Measurements from ENCODE around the gene AREL1. TPM values are rescaled to one million over a fixed set of nuclear protein-coding genes. Genes with fewer than 3 reads are reported as not detected.

Gene AREL1
- polyA plus RNA-seq, 1 experiment: 55.3 TPM

DNA sequence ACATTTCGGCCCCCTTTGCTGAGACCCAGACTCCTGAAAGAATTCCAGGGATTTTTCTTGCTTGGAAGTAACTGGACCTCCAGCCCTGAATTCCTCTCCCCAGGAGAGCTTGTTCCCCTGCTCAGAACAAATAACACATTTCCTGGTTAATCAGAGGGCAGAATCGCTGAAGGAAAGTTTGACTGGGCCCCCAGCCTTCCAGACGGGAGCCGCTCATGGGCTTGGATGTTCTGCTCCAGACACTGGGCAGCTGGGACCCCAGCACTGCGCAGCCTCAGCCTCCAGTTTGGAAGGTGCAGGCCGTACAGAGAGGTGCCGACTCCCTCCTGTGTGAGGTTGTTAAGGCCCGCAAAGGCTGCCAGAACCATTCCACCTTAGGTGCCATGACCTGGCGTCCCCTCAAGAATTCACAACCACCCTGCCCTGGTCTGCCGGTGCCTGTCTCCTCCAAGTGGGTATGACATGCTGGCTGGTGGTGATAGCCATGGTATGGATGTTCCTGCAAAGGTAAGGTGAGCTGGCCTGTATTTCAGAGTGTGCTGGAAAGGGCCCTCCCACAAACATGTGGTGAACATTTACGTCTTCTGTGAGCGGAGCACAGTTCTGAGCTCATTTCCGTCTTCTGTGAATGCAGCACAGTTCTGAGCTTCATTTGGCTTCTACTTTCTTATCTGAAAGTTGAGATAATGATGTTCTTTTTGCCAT lies 95.7 kb downstream of the AREL1 start:
- no peaks in the 10 kb centered on the region for H3K9me3 ChIP-seq (ENCODE audit: control insufficient read depth, insufficient read depth, low read length)
- H3K4me3 ChIP-seq (ENCODE audit: low read depth, low read length): no peak overlapping the region
- TF ChIP-seq, protein P1, sequence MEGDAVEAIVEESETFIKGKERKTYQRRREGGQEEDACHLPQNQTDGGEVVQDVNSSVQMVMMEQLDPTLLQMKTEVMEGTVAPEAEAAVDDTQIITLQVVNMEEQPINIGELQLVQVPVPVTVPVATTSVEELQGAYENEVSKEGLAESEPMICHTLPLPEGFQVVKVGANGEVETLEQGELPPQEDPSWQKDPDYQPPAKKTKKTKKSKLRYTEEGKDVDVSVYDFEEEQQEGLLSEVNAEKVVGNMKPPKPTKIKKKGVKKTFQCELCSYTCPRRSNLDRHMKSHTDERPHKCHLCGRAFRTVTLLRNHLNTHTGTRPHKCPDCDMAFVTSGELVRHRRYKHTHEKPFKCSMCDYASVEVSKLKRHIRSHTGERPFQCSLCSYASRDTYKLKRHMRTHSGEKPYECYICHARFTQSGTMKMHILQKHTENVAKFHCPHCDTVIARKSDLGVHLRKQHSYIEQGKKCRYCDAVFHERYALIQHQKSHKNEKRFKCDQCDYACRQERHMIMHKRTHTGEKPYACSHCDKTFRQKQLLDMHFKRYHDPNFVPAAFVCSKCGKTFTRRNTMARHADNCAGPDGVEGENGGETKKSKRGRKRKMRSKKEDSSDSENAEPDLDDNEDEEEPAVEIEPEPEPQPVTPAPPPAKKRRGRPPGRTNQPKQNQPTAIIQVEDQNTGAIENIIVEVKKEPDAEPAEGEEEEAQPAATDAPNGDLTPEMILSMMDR (IDR thresholded peaks at IDR 0.05; ENCODE audit: low read depth, low read length): no peak
- CTCF ChIA-PET: interaction anchor here (0.5 to 1.8 kb wide), 4 partner anchors 13 to 187 kb away, joined by 3 to 4 read pairs (median 4); no protein-coding TSS in a partner anchor
- POLR2A ChIA-PET: interaction anchor here (0.5 to 3.0 kb wide), 5 partner anchors 24 to 262 kb away, joined by 3 to 22 read pairs (median 4); partner anchors contain the start of genes ISCA2 and NPC2
- H3K27ac ChIP-seq (ENCODE audit: low read depth, low read length): peak overlapping the region; percentile 86
- no peaks in the 10 kb centered on the region for H3K27me3 ChIP-seq (ENCODE audit: control insufficient read depth, insufficient read depth, low read length)
- DNase-seq (ENCODE audit: low read depth, low spot score): no peak

DNA sequence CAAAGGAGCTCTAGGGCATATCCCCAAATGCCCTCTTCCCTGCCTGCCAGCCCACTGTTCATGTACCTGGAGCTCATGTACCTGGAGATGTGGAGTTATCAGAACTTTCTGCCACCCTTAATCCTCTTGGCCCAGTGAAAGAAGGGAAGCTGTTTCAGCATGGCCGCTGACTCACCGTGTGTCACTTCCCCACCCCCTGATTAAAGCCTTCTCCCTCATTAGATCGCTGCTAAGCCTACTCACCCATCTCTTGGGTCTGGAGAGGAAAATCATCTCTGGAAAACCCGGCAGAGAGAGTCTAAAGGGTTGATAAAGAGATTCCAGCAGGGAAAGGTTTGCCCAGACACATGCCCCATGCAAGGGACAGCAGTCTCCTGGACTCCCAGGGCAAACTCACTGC lies 96.4 kb downstream of the AREL1 start:
- H3K9me3 ChIP-seq (ENCODE audit: control insufficient read depth, insufficient read depth, low read length): no peaks in the 10 kb centered on the region
- no peak for DNase-seq (ENCODE audit: low read depth, low spot score)
- ChIA-PET CTCF (interaction anchor here (1.0 to 1.6 kb wide), 2 partner anchors 12 to 188 kb away, joined by 3 to 4 read pairs; no protein-coding TSS in a partner anchor), POLR2A (interaction anchor here (0.5 to 1.1 kb wide), 5 partner anchors 25 to 262 kb away, joined by 3 to 11 read pairs (median 4); partner anchors contain the start of genes ISCA2 and NPC2)
- peak overlapping the region; percentile 86 for H3K27ac ChIP-seq (ENCODE audit: low read depth, low read length)
- H3K4me3 ChIP-seq (ENCODE audit: low read depth, low read length): no peak overlapping the region
- H3K27me3 ChIP-seq (ENCODE audit: control insufficient read depth, insufficient read depth, low read length): no peaks in the 10 kb centered on the region
- TF ChIP-seq, protein P1 (IDR thresholded peaks at IDR 0.05; ENCODE audit: low read depth, low read length): no peak

DNA sequence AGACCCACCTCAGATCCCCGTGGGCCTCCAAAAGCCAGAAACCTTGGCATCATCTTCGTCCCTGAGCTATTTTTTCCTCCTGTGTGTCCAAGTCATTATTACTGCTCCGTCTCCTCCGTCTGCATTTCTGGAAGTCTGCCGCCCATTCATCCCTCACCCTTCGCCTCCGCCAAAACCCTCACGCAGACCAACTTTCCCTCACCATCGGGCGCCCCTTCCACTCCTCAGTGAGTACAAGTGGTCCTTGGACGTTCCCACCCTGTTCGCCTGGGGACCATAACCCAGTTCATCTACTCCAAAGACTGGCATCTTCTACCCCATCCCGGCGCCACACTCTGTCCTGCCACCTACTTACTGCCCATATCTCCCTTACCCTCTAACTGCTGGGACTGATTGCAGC lies 97.1 kb downstream of the AREL1 start:
- ChIA-PET CTCF (interaction anchor here (0.5 to 1.8 kb wide), 2 partner anchors 15 to 147 kb away, joined by 3 to 4 read pairs; no protein-coding TSS in a partner anchor), POLR2A (interaction anchor here (0.6 kb wide), 1 partner anchor 38 kb away, joined by 11 read pairs; no protein-coding TSS in a partner anchor)
- Histone ChIP-seq H3K9me3 (ENCODE audit: control insufficient read depth, insufficient read depth, low read length) (no peaks in the 10 kb centered on the region; the same call in 1 of the 2 replicates), H3K27me3 (ENCODE audit: control insufficient read depth, insufficient read depth, low read length) (no peaks in the 10 kb centered on the region), H3K27ac (ENCODE audit: low read depth, low read length) (no peak overlapping the region), H3K4me3 (ENCODE audit: low read depth, low read length) (no peak overlapping the region)
- TF ChIP-seq, protein P1 (IDR thresholded peaks at IDR 0.05; ENCODE audit: low read depth, low read length): no peak
- no peak for DNase-seq (ENCODE audit: low read depth, low spot score)

DNA sequence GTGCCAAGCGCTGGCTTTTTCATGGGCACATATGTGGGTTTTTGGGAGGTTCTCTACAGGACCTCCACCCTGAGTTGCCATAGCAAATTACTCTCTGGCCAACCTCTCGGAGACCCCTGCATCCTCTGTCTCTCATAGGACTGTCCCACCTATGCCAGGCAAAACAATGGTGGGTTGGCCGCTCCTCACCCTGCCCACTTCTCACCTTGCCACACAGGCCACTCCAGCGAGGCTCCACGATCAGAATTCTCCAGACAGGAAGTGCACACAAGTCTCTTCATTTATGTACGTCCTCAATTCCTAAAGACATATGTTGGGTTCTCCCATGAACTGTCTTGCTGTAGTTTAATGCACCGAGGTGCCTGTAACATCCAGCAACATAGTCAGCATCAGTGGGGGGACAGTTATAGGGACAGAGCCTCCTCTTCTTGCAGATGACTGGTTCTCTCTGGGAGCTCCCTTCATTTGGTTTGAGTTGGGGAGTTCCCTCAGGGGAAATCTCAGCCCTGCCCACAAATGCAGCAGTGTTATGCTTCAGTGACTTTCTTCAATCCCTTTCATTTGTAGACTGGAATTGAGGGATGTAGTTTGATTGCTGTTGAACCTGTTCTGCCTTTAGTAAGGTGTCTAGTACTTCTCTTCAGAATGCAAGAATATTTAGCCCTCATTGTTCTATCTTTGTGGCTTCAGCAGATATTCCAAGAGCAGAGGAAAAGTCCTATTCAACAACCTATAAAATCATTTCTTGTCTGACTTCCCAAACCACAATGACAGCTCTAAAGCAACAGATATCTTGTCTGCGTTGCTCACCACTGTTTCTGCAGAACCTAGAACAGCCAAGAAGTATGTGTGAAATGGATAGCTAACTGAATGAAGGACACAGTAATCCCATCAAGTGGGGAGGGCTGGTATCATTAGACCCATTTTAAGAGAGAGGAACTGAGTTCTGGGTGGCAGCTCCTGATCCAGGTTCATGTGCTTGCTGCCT lies 98.1 kb downstream of the AREL1 start:
- POLR2A ChIA-PET: no interaction called here
- TF ChIP-seq, protein P1 (IDR thresholded peaks at IDR 0.05; ENCODE audit: low read depth, low read length): no peak
- no peak overlapping the region for H3K4me3 ChIP-seq (ENCODE audit: low read depth, low read length)
- H3K27me3 ChIP-seq (ENCODE audit: control insufficient read depth, insufficient read depth, low read length): no peaks in the 10 kb centered on the region
- DNase-seq (ENCODE audit: low read depth, low spot score): no peak
- no peak overlapping the region for H3K27ac ChIP-seq (ENCODE audit: low read depth, low read length)
- CTCF ChIA-PET: interaction anchor here (0.5 to 1.8 kb wide), 2 partner anchors 16 to 147 kb away, joined by 3 to 4 read pairs; no protein-coding TSS in a partner anchor
- H3K9me3 ChIP-seq (ENCODE audit: control insufficient read depth, insufficient read depth, low read length): no peaks in the 10 kb centered on the region; the same call in 1 of the 2 replicates
